HepG2 (cell line): Measurements from ENCODE around the gene FIZ1. TPM values are rescaled to one million over a fixed set of nuclear protein-coding genes. Genes with fewer than 3 reads are reported as not detected.

Experiments used
- ATF1 ChIP-seq: IDR thresholded peaks from 2 replicates; pipeline ENCODE4 v1.6.1; 2016; ENCODE audit warnings: mild to moderate bottlenecking, control low read depth
- EP300 ChIP-seq, 3 experiments: sonication (generic) in 1 of 3; formaldehyde crosslinking in 1 of 3; IDR thresholded peaks; 2 replicates each; pipeline versions ENCODE4 v1.5.1 to v1.6.1; 2011 to 2020; ENCODE audit warnings: low read depth in 2 of 3, low read length in 2 of 3, borderline replicate concordance in 1 of 3, improper control_type of control experiment in 1 of 3, mild to moderate bottlenecking in 1 of 3, missing genetic modification reagents in 1 of 3, moderate library complexity in 1 of 3
- ESRRA ChIP-seq: sonication (generic); formaldehyde crosslinking; IDR thresholded peaks from 2 replicates; pipeline ENCODE4 v1.5.1; 2020; ENCODE audit warnings: mild to moderate bottlenecking, low read depth, missing genetic modification reagents
- GMEB2 ChIP-seq: IDR thresholded peaks from 2 replicates; pipeline ENCODE4 v1.6.1; 2016; ENCODE audit warnings: missing biosample characterization, missing genetic modification reagents, low read depth
- MAFK ChIP-seq, 2 experiments: IDR thresholded peaks in 1 of 2; conservative IDR thresholded peaks in 1 of 2; 2 replicates each; pipeline ENCODE4 v1.6.1; 2011; ENCODE audit warnings: improper control_type of control experiment in 2 of 2, low read length in 2 of 2
- MED8 ChIP-seq: sonication (generic); formaldehyde crosslinking; IDR thresholded peaks from 2 replicates; pipeline ENCODE4 v1.8.1; 2023; ENCODE audit warnings: mild to moderate bottlenecking, missing genetic modification reagents; ENCODE audit not compliant: insufficient replicate concordance
- NR0B2 ChIP-seq: sonication (generic); formaldehyde crosslinking; IDR thresholded peaks from 2 replicates; pipeline ENCODE4 v1.4.0; 2020; ENCODE audit warnings: mild to moderate bottlenecking, missing genetic modification reagents
- PPARG ChIP-seq: conservative IDR thresholded peaks from 2 replicates; pipeline ENCODE4 v1.6.1; 2016; ENCODE audit warnings: missing biosample characterization, missing genetic modification reagents
- RARA ChIP-seq: IDR thresholded peaks from 2 replicates; pipeline ENCODE4 v1.6.1; 2016; ENCODE audit warnings: missing genetic modification reagents, missing compliant biosample characterization
- TARDBP ChIP-seq: sonication (generic); formaldehyde crosslinking; IDR thresholded peaks from 2 replicates; pipeline ENCODE4 v1.8.0; 2022; ENCODE audit warnings: mild to moderate bottlenecking, missing genetic modification reagents
- UBTF ChIP-seq: sonication (generic); formaldehyde crosslinking; IDR thresholded peaks from 2 replicates; pipeline ENCODE4 v1.4.0; 2020; ENCODE audit warnings: mild to moderate bottlenecking, missing genetic modification reagents
- ZBTB1 ChIP-seq: sonication (generic); formaldehyde crosslinking; IDR thresholded peaks from 2 replicates; pipeline ENCODE4 v1.4.0; 2020; ENCODE audit warnings: missing genetic modification reagents, borderline replicate concordance
- ZNF253 ChIP-seq: sonication (generic); formaldehyde crosslinking; IDR thresholded peaks from 2 replicates; pipeline ENCODE4 v1.8.0; 2022; ENCODE audit warnings: mild to moderate bottlenecking, missing genetic modification reagents, borderline replicate concordance
- ZNF329 ChIP-seq: sonication (generic); formaldehyde crosslinking; IDR thresholded peaks from 2 replicates; pipeline ENCODE4 v1.9.0; 2021; ENCODE audit warnings: low read depth, mild to moderate bottlenecking, missing genetic modification reagents
- ZNF766 ChIP-seq: sonication (generic); formaldehyde crosslinking; IDR thresholded peaks from 2 replicates; pipeline ENCODE4 v1.5.0; 2020; ENCODE audit warnings: missing genetic modification reagents, borderline replicate concordance
- ZNF792 ChIP-seq: IDR thresholded peaks from 2 replicates; pipeline ENCODE4 v1.6.1; 2016
- polyA plus RNA-seq, 8 experiments: library from polyadenylated mRNA; depleted of rRNA in 3 of 8; stranded (reverse) in 7 of 8; unstranded in 1 of 8; fragments of >200 nt; fragmentation: Illumina TruSeq in 4 of 8; extraction: Trizol in 4 of 8; gene quantifications; 2 replicates each; pipeline versions ENCODE4 v1.2.1 to v1.2.3, GENCODE V29; 2011 to 2016; ENCODE audit warnings: low read depth in 4 of 8, missing spikeins in 1 of 8, mixed read lengths in 1 of 8; ENCODE audit not compliant: insufficient read depth in 1 of 8
- total RNA-seq, 5 experiments: library from RNA; depleted of rRNA; stranded (reverse); fragments of >200 nt; fragmentation: Illumina TruSeq; extraction: Trizol; gene quantifications; 2 replicates each; pipeline ENCODE4 v1.2.3, GENCODE V29; 2016; ENCODE audit warnings: low read depth in 1 of 5
- TF ChIP-seq, protein P1 (sequence below): sonication (generic); formaldehyde crosslinking; IDR thresholded peaks from 2 replicates; pipeline ENCODE4 v1.4.0; 2020; ENCODE audit warnings: missing genetic modification reagents, borderline replicate concordance
- TF ChIP-seq, protein P2 (sequence below): IDR thresholded peaks from 2 replicates; pipeline ENCODE4 v1.6.1; 2016; ENCODE audit warnings: control low read depth

FIZ1 gene
- total and polyA plus RNA-seq, 2 of the 13 experiments (the other 11 are each of a cell fraction or from before 2014, with no cell fraction given), result 3.6 to 5.9 TPM

DNA sequence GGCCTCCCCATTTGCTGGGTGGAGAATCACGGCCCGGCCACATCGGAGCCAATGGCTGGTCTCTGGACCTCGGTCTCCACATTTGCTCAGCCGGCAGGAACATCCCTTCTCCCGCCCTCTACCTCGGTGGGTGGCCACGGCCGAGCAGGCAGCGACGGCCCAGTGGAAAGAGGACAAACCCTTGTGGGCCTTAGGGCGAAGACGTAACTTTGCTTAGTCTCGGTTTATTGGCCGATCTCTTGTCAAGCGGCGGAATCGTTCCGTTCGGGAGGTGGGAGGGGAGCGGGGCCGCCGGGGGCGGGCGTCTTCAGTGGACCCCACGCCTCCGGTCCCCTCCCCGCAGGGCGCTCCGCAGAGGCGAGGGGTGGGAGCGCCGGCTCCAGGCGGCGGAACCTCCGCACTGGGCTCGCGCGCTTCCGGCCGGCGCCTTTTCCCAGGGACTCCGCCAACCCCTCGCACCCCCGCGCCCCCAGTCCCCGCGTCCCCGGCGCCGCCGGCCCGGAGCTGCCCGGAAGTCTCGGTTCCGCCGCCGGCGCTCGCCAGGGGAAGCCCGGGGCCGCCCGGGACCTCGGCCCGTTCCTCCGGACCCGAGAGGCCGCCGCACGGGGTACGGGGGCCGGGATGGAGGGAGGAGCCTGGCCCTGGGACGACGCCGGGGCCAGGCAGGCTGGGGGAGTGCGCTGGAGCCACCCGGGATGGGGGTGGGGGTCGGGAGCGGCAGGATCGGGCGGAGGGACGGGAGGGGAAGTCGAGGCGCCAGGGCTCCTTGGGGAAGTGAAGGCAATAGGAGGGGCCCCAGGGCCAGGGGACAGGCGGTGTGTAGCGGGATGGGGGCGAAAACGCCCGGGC, 41.5 kb upstream of the FIZ1 start, which contains the start of gene ZNF580 (continued):
- TF ChIP-seq, protein P1, sequence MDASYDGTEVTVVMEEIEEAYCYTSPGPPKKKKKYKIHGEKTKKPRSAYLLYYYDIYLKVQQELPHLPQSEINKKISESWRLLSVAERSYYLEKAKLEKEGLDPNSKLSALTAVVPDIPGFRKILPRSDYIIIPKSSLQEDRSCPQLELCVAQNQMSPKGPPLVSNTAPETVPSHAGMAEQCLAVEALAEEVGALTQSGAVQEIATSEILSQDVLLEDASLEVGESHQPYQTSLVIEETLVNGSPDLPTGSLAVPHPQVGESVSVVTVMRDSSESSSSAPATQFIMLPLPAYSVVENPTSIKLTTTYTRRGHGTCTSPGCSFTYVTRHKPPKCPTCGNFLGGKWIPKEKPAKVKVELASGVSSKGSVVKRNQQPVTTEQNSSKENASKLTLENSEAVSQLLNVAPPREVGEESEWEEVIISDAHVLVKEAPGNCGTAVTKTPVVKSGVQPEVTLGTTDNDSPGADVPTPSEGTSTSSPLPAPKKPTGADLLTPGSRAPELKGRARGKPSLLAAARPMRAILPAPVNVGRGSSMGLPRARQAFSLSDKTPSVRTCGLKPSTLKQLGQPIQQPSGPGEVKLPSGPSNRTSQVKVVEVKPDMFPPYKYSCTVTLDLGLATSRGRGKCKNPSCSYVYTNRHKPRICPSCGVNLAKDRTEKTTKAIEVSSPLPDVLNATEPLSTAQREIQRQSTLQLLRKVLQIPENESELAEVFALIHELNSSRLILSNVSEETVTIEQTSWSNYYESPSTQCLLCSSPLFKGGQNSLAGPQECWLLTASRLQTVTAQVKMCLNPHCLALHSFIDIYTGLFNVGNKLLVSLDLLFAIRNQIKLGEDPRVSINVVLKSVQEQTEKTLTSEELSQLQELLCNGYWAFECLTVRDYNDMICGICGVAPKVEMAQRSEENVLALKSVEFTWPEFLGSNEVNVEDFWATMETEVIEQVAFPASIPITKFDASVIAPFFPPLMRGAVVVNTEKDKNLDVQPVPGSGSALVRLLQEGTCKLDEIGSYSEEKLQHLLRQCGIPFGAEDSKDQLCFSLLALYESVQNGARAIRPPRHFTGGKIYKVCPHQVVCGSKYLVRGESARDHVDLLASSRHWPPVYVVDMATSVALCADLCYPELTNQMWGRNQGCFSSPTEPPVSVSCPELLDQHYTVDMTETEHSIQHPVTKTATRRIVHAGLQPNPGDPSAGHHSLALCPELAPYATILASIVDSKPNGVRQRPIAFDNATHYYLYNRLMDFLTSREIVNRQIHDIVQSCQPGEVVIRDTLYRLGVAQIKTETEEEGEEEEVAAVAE, result no peak
- TF ChIP-seq TARDBP (CRISPR knock-in tag) (no peak), PPARG (CRISPR knock-in tag) (no peak), MAFK (conservative IDR thresholded peaks at IDR 0.05 in 1 of 2, IDR thresholded peaks at IDR 0.05 in 1 of 2; ENCODE audit: low read length in 2 of 2) (no peak), EP300 (IDR thresholded peaks at IDR 0.05; ENCODE audit: low read depth in 2 of 2, low read length in 2 of 2) (no peak), EP300 (CRISPR knock-in tag; IDR thresholded peaks at IDR 0.05; ENCODE audit: borderline replicate concordance) (peak; percentile 20; the same call in 1 of the 2 replicates), ESRRA (CRISPR knock-in tag) (no peak), ZNF792 (CRISPR knock-in tag) (no peak), ZBTB1 (CRISPR knock-in tag) (no peak), UBTF (CRISPR knock-in tag) (peak; percentile 87), ZNF329 (CRISPR knock-in tag) (no peak), MED8 (CRISPR knock-in tag) (no peak), ZNF766 (CRISPR knock-in tag) (no peak), ATF1 (CRISPR knock-in tag) (no peak), GMEB2 (CRISPR knock-in tag) (no peak), NR0B2 (CRISPR knock-in tag) (no peak), ZNF253 (no peak), RARA (CRISPR knock-in tag) (no peak)
- TF ChIP-seq, protein P2, sequence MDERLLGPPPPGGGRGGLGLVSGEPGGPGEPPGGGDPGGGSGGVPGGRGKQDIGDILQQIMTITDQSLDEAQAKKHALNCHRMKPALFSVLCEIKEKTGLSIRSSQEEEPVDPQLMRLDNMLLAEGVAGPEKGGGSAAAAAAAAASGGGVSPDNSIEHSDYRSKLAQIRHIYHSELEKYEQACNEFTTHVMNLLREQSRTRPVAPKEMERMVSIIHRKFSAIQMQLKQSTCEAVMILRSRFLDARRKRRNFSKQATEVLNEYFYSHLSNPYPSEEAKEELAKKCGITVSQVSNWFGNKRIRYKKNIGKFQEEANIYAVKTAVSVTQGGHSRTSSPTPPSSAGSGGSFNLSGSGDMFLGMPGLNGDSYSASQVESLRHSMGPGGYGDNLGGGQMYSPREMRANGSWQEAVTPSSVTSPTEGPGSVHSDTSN, result no peak
